Gastroesophageal sphincter (tissue), 4 donors: ENCODE results near the gene SGTA. TPM values are rescaled to one million over a fixed set of nuclear protein-coding genes. Genes with fewer than 3 reads are reported as not detected.
A peak's percentile ranks its signal among the peaks of the same experiment; 100 is the strongest.

Experiments used
- ATAC-seq: fragments of 150-250 bp; one replicate; pipeline ENCODE4 v1.9.1; 2016; ENCODE audit warnings: mild to moderate bottlenecking, moderate library complexity
- H3K27ac ChIP-seq, 4 donors: fragments of 200-600 bp; sonication (generic) in 3 of 4; 1 replicate in 3 of 4; 2 replicates in 1 of 4; pipeline ENCODE4 v1.5.1; 2016 to 2019
- H3K27me3 ChIP-seq: fragments of 200-600 bp; sonication (generic); one replicate; pipeline ENCODE4 v1.5.1; 2019
- H3K36me3 ChIP-seq, 2 donors: fragments of 200-600 bp; sonication (generic); one replicate each; pipeline ENCODE4 v1.5.1; 2019; ENCODE audit warnings: control low read depth in 1 of 2
- H3K4me1 ChIP-seq, 3 donors: fragments of 200-600 bp; sonication (generic); 1 replicate in 2 of 3; 2 replicates in 1 of 3; pipeline ENCODE4 v1.5.1; 2016 to 2019; ENCODE audit warnings: control low read depth in 2 of 3
- H3K4me3 ChIP-seq, 2 donors: fragments of 200-600 bp; sonication (generic); one replicate each; pipeline ENCODE4 v1.5.1; 2019; ENCODE audit warnings: mild to moderate bottlenecking in 1 of 2, moderate library complexity in 1 of 2
- H3K9me3 ChIP-seq, 3 donors: fragments of 200-600 bp; sonication (generic); one replicate each; pipeline ENCODE4 v1.5.1; 2017 to 2019; ENCODE audit warnings: control low read depth in 2 of 3
- CTCF ChIP-seq, 4 experiments: fragments of 200-600 bp in 2 of 4; fragments of 450-650 bp in 2 of 4; sonication (generic) in 1 of 4; IDR thresholded peaks; one replicate each; pipeline ENCODE4 v1.5.1; 2017 to 2019; ENCODE audit warnings: antibody characterized with exemption in 4 of 4, mild to moderate bottlenecking in 2 of 4, moderate library complexity in 2 of 4
- EP300 ChIP-seq: sonication (generic); formaldehyde crosslinking; IDR thresholded peaks from one replicate; pipeline ENCODE4 v1.6.1; 2017; ENCODE audit warnings: antibody characterized with exemption, mild to moderate bottlenecking
- POLR2A ChIP-seq, 2 donors: fragments of 450-650 bp; IDR thresholded peaks; one replicate each; pipeline ENCODE4 v1.6.1; 2017; ENCODE audit warnings: antibody characterized with exemption in 2 of 2, mild to moderate bottlenecking in 2 of 2, moderate library complexity in 1 of 2
- POLR2AphosphoS5 ChIP-seq: sonication (generic); formaldehyde crosslinking; IDR thresholded peaks from one replicate; pipeline ENCODE4 v1.6.1; 2017; ENCODE audit warnings: antibody characterized with exemption
- WGBS, 2 donors: methylation state at CpG; one replicate each; pipeline ENCODE4 v1.1.5; 2018; ENCODE audit warnings: low coverage in 1 of 2; 5-methylcytosine and 5-hydroxymethylcytosine counted together
- total RNA-seq, 4 donors: library from RNA; depleted of rRNA; stranded (reverse); fragments of >200 nt; gene quantifications; one replicate each; pipeline ENCODE4 v1.1.0, GENCODE V29; 2016

The SGTA gene
- total RNA-seq, 4 donors from 2014 or later: 45.3 to 65.5 (median 47.2) TPM

GRCh38 chr19:2779121-2779740, 3.8 kb downstream of the SGTA start:
- H3K27ac ChIP-seq: peak overlapping the region in 2 of 4 donors; percentile 4 to 16
- H3K27me3 ChIP-seq: no peaks in the 10 kb centered on the region
- no peak for TF ChIP-seq POLR2A (IDR thresholded peaks at IDR 0.05)
- TF ChIP-seq EP300: no peak
- no peak for TF ChIP-seq POLR2AphosphoS5
- TF ChIP-seq CTCF (IDR thresholded peaks at IDR 0.05): no peak
- peaks cover 0 to 86% (median 31%) of the 10 kb centered on the region in 3 donors for H3K4me1 ChIP-seq
- peaks cover 0 to 29% of the 10 kb centered on the region in 2 donors for H3K36me3 ChIP-seq
- no peaks in the 10 kb centered on the region for H3K9me3 ChIP-seq
- no peak for ATAC-seq
- 68% methylated on average over 7 of the region's 14 CpGs; no CpG with 5 or more reads in 1 of the 2 donors for WGBS, 2 donors
- no peak overlapping the region for H3K4me3 ChIP-seq

- Histone ChIP-seq H3K9me3 (no peaks in the 10 kb centered on the region), H3K4me1 (peaks cover 0 to 81% (median 31%) of the 10 kb centered on the region in 3 donors), H3K27me3 (no peaks in the 10 kb centered on the region), H3K36me3 (peaks cover 0 to 32% of the 10 kb centered on the region in 2 donors), H3K4me3 (no peak overlapping the region), H3K27ac (peak overlapping the region in 2 of 4 donors; percentile 4 to 16)
- 71 to 87% methylated on average over 8 to 9 of the region's 19 CpGs for WGBS, 2 donors
- no peak for TF ChIP-seq POLR2AphosphoS5
- no peak for TF ChIP-seq CTCF (IDR thresholded peaks at IDR 0.05)
- no peak for TF ChIP-seq POLR2A (IDR thresholded peaks at IDR 0.05)
- TF ChIP-seq EP300: no peak
- ATAC-seq: no peak
Observed at GRCh38 chr19:2777952-2778683, 5.0 kb downstream of the SGTA start.

- no peaks in the 10 kb centered on the region for H3K27me3 ChIP-seq
- H3K4me1 ChIP-seq: peaks cover 0 to 81% (median 29%) of the 10 kb centered on the region in 3 donors
- H3K27ac ChIP-seq: peak overlapping the region in 3 of 4 donors; percentile 67 to 76 (median 70)
- WGBS, 2 donors: 67 to 75% methylated on average over 17 to 26 of the region's 29 CpGs
- H3K36me3 ChIP-seq: peaks cover 0 to 40% of the 10 kb centered on the region in 2 donors
- TF ChIP-seq POLR2A (IDR thresholded peaks at IDR 0.05) (no peak), CTCF (IDR thresholded peaks at IDR 0.05) (no peak), EP300 (no peak), POLR2AphosphoS5 (no peak)
- H3K9me3 ChIP-seq: no peaks in the 10 kb centered on the region
- H3K4me3 ChIP-seq: peak overlapping the region in 1 of 2 donors; percentile 29
- ATAC-seq: peak; percentile 42
Observed at GRCh38 chr19:2775556-2776430, 7.3 kb downstream of the SGTA start.

- ATAC-seq: peak; percentile 2
- Histone ChIP-seq H3K4me3 (peak overlapping the region in 1 of 2 donors; percentile 29), H3K4me1 (peaks cover 0 to 81% (median 30%) of the 10 kb centered on the region in 3 donors), H3K36me3 (peaks cover 0 to 40% of the 10 kb centered on the region in 2 donors), H3K9me3 (no peaks in the 10 kb centered on the region), H3K27ac (peak overlapping the region in 3 of 4 donors; percentile 67 to 76 (median 70)), H3K27me3 (no peaks in the 10 kb centered on the region)
- WGBS, 2 donors: no CpG with 5 or more reads among the region's 24 CpGs
- no peak for TF ChIP-seq CTCF (IDR thresholded peaks at IDR 0.05)
- no peak for TF ChIP-seq POLR2AphosphoS5
- no peak for TF ChIP-seq EP300
- TF ChIP-seq POLR2A (IDR thresholded peaks at IDR 0.05): no peak
Observed at GRCh38 chr19:2774953-2775555, 8.0 kb downstream of the SGTA start.
